Measurements from ENCODE around the gene TBC1D16.

Gene TBC1D16

DNA sequence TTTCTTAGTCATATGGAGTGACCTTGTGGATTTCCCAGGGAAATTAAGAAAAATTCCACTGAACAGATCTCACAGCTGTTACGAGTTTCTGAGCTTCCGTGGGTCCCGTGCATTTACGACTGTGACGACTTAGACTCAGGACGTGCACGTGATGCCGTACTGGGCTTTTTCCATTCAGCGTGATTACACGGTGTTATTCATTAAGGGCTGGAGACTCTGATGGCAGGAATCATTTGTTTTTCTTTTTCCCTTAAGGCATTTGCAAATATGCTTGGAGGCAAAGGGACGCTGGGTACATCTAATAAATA is 57.2 kb downstream of the TBC1D16 start:
- no peaks in the 10 kb centered on the region; the same call in 1 of the 2 replicates for H3K27me3 ChIP-seq (replicated peaks; ENCODE audit: control insufficient read depth, insufficient read depth, low read length)
- TF ChIP-seq, protein P1, sequence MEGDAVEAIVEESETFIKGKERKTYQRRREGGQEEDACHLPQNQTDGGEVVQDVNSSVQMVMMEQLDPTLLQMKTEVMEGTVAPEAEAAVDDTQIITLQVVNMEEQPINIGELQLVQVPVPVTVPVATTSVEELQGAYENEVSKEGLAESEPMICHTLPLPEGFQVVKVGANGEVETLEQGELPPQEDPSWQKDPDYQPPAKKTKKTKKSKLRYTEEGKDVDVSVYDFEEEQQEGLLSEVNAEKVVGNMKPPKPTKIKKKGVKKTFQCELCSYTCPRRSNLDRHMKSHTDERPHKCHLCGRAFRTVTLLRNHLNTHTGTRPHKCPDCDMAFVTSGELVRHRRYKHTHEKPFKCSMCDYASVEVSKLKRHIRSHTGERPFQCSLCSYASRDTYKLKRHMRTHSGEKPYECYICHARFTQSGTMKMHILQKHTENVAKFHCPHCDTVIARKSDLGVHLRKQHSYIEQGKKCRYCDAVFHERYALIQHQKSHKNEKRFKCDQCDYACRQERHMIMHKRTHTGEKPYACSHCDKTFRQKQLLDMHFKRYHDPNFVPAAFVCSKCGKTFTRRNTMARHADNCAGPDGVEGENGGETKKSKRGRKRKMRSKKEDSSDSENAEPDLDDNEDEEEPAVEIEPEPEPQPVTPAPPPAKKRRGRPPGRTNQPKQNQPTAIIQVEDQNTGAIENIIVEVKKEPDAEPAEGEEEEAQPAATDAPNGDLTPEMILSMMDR (IDR thresholded peaks at IDR 0.05; ENCODE audit: insufficient read depth, low read length, poor library complexity, severe bottlenecking): no peak
- no peaks in the 10 kb centered on the region for H3K36me3 ChIP-seq (ENCODE audit: control insufficient read depth, insufficient read depth, low read length)
- H3K4me3 ChIP-seq (replicated peaks; ENCODE audit: low read depth, low read length): no peak overlapping the region
- no peak for DNase-seq (ENCODE audit: extremely low read depth, insufficient read length)

DNA sequence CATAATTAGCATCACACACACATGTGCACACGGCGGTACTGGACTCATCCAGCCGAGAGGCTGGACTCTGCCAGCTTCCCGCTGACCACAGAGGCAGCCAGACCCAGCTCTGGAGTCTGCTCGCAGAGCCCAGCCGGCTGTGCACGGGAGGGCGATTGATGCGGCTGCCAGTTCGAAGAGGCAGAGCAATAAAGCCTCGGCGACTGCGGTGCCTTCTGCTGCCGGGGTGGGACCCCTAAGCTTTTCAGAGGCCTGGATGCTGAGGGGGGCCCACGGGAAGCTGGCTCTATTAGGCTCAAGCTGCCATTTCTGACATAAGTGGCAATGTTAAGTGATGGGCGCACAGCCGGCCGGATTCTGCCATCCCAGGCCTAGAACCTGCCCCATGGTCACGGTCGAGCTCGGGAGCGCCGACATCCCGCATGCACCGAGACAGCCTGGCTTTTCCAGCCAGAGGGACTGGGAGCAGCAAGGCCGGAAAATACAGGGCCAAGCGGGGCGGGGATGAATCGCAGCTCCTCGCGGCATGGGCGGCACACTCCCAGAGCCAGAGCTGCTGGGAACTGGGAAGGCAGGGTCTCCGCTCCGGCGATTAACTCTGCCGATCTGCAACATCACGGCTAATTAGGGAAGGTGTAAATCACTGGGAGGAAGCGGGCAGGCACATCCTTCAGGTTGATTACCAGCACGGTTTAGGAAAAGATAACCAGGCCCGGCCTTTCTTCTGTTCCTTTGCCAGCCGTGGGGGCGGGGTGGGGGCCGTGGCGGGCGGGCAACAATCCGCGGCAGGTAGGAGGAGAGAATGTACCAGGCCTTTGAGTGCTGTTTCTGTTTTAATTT is 57.7 kb downstream of the TBC1D16 start:
- no peak overlapping the region for H3K4me3 ChIP-seq (replicated peaks; ENCODE audit: low read depth, low read length)
- no peaks in the 10 kb centered on the region for H3K36me3 ChIP-seq (ENCODE audit: control insufficient read depth, insufficient read depth, low read length)
- TF ChIP-seq, protein P1 (IDR thresholded peaks at IDR 0.05; ENCODE audit: insufficient read depth, low read length, poor library complexity, severe bottlenecking): no peak
- no peaks in the 10 kb centered on the region; the same call in 1 of the 2 replicates for H3K27me3 ChIP-seq (replicated peaks; ENCODE audit: control insufficient read depth, insufficient read depth, low read length)
- DNase-seq (ENCODE audit: extremely low read depth, insufficient read length): no peak

DNA sequence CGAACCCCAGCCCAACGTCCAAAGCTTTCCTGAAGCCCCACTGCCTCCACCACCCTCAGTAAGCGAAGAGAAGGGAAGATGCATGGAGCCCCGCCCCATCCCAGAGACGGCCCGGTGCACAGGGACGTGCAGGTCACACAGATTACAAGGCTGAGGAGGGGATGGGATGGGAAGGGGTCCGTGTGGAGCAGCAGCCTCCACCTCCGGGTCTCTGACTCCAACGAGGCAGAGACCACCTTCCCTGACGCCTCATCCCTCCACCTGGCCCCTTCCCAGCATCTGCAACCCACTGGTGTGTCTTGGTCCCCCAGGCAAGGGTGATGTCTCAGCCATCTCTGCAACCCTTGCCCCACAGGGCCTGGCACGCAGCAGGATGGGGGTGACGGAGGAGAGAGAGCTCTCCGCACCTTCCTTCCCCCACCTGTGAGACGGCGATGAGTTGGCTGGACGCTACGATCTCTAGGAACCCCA is 58.5 kb downstream of the TBC1D16 start:
- Histone ChIP-seq H3K27me3 (replicated peaks; ENCODE audit: control insufficient read depth, insufficient read depth, low read length) (no peaks in the 10 kb centered on the region; the same call in 1 of the 2 replicates), H3K36me3 (ENCODE audit: control insufficient read depth, insufficient read depth, low read length) (no peaks in the 10 kb centered on the region), H3K4me3 (replicated peaks; ENCODE audit: low read depth, low read length) (no peak overlapping the region)
- TF ChIP-seq, protein P1 (IDR thresholded peaks at IDR 0.05; ENCODE audit: insufficient read depth, low read length, poor library complexity, severe bottlenecking): no peak
- DNase-seq (ENCODE audit: extremely low read depth, insufficient read length): no peak

DNA sequence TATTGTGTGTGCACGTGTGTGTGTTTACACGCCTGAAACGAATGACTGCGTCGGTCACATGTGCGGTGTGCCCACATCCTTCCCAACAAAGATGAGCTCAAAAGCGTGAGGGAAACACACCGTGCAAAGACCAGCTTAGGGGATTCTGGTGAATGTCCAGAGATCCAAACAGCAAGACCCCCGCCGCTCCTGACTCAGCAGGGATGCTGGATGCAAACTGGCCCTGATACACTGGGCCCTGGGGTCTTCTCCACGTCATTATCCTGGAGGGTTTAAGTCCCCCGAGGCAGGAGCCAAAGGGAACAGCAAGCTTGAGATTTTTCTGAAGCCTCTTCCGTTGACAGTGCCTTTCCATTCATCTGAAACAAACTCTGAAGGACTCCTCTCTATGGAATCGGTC is 59.2 kb downstream of the TBC1D16 start:
- Histone ChIP-seq H3K36me3 (ENCODE audit: control insufficient read depth, insufficient read depth, low read length) (no peaks in the 10 kb centered on the region), H3K27me3 (replicated peaks; ENCODE audit: control insufficient read depth, insufficient read depth, low read length) (no peaks in the 10 kb centered on the region; the same call in 1 of the 2 replicates), H3K4me3 (replicated peaks; ENCODE audit: low read depth, low read length) (no peak overlapping the region)
- DNase-seq (ENCODE audit: extremely low read depth, insufficient read length): no peak
- TF ChIP-seq, protein P1 (IDR thresholded peaks at IDR 0.05; ENCODE audit: insufficient read depth, low read length, poor library complexity, severe bottlenecking): no peak

DNA sequence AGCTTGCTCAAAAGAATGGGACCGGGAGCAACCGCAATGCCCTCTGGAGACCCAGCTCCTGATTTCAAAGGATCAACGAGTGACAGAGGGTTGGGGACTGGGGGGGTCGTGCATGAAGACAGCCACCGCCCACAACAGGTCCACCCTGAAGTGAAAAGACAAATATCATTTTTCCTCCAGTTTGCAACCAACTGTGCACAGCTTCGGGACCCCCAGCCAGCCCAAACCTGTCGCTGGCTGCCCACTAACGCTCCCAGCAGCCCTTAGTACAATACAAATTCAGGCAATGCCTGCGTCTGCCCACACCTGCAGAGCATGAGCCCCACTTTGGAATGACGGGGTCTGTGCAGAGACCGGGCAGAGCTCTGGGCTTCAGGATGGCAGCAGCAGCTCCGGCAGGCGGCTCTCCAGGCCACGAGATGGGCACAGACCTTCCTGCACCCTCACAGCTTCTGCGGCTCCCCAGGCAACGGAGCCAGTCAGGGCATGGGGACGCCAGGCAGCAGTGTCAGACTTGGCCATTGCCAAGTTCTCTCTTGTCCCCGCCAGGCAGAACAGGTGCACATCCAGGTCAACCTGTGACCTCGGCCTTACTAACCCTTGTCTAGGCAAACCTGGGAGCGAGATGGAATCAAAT is 60.1 kb downstream of the TBC1D16 start:
- no peak for DNase-seq (ENCODE audit: extremely low read depth, insufficient read length)
- no peaks in the 10 kb centered on the region for H3K36me3 ChIP-seq (ENCODE audit: control insufficient read depth, insufficient read depth, low read length)
- TF ChIP-seq, protein P1 (IDR thresholded peaks at IDR 0.05; ENCODE audit: insufficient read depth, low read length, poor library complexity, severe bottlenecking): no peak
- no peaks in the 10 kb centered on the region; the same call in 1 of the 2 replicates for H3K27me3 ChIP-seq (replicated peaks; ENCODE audit: control insufficient read depth, insufficient read depth, low read length)
- H3K4me3 ChIP-seq (replicated peaks; ENCODE audit: low read depth, low read length): no peak overlapping the region
